ENCODE results near the gene UBAP1.

DNA sequence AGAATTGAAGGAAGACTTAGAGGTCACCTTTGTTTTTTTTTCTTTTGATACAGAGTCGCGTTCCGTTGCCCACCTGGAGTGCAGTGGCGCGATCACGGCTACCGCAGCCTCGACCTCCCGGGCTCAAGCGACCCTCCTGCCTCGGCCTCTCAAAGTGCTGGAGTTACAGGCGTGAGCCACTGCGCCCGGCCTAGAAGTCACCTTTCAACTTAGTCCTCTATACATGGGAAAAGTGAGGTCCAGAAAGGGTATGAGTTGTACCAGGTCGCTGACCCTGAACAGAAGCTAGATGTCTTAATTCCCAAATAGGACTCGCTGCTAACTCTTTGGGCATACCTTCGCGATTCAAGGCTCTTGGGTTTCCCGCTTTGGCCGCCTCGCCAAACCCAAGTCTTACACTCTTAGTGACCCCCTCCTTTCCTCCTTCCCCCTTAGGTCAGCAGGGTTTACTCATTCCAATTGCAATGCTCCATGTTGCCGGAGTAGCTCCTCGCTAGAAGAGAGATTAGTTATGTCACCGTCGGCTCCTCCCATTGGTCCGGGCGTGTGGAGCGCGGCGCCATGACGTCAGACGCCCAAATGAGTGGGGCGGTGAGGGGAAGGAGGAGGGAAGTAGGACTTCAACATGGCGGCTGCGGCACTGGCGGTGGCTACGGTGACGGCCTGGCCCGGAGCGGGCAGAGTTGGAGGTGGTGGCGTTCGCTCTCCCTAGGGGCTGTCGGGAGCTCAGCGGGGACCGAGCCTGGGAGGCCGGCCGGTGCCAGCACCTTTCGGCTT lies at the start of gene UBAP1:
- TF ChIP-seq EZH2 (optimal IDR thresholded peaks at IDR 0.05; ENCODE audit: low read depth, low read length), result no peak
- TF ChIP-seq, protein P1, sequence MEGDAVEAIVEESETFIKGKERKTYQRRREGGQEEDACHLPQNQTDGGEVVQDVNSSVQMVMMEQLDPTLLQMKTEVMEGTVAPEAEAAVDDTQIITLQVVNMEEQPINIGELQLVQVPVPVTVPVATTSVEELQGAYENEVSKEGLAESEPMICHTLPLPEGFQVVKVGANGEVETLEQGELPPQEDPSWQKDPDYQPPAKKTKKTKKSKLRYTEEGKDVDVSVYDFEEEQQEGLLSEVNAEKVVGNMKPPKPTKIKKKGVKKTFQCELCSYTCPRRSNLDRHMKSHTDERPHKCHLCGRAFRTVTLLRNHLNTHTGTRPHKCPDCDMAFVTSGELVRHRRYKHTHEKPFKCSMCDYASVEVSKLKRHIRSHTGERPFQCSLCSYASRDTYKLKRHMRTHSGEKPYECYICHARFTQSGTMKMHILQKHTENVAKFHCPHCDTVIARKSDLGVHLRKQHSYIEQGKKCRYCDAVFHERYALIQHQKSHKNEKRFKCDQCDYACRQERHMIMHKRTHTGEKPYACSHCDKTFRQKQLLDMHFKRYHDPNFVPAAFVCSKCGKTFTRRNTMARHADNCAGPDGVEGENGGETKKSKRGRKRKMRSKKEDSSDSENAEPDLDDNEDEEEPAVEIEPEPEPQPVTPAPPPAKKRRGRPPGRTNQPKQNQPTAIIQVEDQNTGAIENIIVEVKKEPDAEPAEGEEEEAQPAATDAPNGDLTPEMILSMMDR (IDR thresholded peaks at IDR 0.05; ENCODE audit: low read length), result no peak
